Uterus (tissue), 2 donors: Measurements from ENCODE around the gene PIEZO2.

Source experiments
- POLR2A ChIP-seq, 2 donors: fragments of 450-650 bp; IDR thresholded peaks; one replicate each; pipeline ENCODE4 v1.6.1; 2016; ENCODE audit warnings: antibody characterized with exemption in 2 of 2, mild to moderate bottlenecking in 1 of 2, moderate library complexity in 1 of 2
- TF ChIP-seq, protein P1 (sequence below), 4 experiments: fragments of 200-600 bp in 2 of 4; fragments of 450-650 bp in 2 of 4; sonication (generic) in 2 of 4; IDR thresholded peaks; one replicate each; pipeline ENCODE4 v1.5.1; 2016 to 2019; ENCODE audit warnings: antibody characterized with exemption in 4 of 4, mild to moderate bottlenecking in 2 of 4, moderate library complexity in 1 of 4

DNA sequence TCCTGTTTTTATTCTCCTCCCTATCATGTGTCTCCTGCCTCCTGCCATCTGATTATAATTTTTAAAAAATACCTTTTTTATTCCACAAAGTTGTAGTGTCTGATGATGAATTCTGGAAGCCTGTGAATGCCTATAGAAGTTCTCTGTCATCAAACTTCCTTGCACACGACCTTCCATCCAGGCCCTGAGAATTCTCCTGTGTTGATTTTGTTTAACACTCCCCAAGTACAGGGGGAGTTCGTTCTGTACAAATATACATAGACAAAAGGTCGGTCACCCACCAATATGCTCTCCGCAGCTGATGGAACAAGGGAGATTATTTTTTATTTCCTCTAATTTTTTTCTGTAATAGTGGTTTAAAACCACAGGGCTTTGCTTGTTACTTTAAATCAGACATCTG, 232.5 kb downstream of the PIEZO2 start:
- TF ChIP-seq POLR2A (IDR thresholded peaks at IDR 0.05), result no peak
- TF ChIP-seq, protein P1, sequence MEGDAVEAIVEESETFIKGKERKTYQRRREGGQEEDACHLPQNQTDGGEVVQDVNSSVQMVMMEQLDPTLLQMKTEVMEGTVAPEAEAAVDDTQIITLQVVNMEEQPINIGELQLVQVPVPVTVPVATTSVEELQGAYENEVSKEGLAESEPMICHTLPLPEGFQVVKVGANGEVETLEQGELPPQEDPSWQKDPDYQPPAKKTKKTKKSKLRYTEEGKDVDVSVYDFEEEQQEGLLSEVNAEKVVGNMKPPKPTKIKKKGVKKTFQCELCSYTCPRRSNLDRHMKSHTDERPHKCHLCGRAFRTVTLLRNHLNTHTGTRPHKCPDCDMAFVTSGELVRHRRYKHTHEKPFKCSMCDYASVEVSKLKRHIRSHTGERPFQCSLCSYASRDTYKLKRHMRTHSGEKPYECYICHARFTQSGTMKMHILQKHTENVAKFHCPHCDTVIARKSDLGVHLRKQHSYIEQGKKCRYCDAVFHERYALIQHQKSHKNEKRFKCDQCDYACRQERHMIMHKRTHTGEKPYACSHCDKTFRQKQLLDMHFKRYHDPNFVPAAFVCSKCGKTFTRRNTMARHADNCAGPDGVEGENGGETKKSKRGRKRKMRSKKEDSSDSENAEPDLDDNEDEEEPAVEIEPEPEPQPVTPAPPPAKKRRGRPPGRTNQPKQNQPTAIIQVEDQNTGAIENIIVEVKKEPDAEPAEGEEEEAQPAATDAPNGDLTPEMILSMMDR (IDR thresholded peaks at IDR 0.05), result no peak
